Activated gamma-delta T cell treated with anti-CD3 and anti-CD28 coated beads, Interleukin-2, amount 50 U/mL, for 16 hours (primary cell): ENCODE measurements around the gene RREB1.

Source experiments
- DNase-seq: peaks from one replicate; pipeline ENCODE4 v3.0.0-alpha.2; 2020; ENCODE audit warnings: low read depth

The RREB1 gene

DNA sequence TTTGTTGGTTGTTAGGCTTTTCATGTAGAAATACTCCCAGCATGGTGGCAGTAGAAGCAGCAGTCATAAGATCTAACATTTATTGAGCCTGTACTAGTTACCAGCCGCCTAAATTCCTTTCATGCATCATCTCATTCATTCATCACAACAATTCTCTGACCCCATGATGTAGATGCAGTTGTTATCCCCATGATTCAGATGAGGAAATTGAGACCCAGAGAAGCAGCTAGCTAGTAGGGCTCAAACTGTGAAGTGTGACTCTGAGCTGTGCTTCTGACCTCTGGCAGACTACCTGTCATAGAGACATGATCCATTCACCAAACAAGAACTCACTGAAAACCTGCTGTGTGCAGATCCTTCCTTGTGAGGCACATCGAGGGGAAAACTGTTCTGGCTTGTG, 16.9 kb downstream of the RREB1 start:
- no peak for DNase-seq

DNA sequence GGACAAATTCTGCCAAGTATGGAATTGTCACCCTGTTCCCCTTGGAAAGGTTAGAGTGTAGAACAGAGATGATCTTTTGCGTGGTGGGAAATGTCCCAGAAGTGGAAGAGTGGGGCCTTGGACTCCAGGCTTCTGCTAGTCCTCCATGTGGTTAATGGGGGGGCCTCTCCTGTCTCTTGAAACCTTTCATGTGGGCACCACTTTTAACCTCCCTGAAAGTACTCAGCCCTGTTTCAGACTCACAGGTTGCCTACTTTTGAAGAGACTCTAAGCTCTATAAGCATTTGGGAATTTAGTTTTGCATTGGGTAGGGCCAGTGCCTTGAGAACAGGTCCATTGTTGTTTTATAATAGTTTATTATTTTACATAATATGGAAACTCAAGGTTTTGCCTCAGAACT, 17.5 kb downstream of the RREB1 start:
- no peak for DNase-seq

DNA sequence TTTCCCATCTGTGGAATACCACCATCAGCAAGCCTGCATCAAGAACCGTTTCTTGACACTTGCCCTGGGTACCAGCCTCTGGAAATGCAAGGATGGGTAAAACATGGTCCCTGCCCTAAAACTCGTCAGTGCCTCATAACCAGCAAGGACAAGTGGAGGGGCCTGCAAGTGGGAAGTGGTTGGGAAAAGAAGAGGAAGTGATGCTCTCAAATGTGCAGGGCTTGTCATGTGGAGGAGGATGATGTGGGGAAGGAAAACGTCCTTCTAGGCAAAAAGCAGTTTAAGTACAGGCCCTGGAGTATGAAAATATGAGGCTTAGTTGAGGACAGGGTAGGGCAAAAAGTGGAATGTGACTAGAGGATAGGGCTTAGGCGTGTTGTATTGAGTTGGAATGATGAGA, 19.0 kb downstream of the RREB1 start:
- DNase-seq, result no peak

DNA sequence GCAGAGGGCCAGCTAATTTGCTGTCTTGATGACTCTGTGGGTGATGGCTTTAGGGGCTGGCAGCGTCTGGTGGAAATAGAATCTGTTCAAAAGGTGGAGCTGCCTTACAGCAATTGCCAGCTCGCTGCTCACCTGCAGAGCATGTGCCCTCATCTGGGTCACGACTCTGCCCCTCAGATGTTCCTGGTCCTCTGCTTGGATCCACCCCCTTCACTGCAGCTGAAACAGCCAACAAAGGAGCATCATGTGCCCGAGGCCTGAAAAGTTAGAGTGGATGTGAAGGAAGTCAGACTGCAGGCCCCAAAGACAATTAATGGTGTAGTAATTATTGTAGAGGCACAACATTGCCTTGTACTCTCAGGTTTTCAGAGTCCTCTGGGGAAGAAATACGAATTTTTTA, 19.9 kb downstream of the RREB1 start:
- DNase-seq, result no peak

DNA sequence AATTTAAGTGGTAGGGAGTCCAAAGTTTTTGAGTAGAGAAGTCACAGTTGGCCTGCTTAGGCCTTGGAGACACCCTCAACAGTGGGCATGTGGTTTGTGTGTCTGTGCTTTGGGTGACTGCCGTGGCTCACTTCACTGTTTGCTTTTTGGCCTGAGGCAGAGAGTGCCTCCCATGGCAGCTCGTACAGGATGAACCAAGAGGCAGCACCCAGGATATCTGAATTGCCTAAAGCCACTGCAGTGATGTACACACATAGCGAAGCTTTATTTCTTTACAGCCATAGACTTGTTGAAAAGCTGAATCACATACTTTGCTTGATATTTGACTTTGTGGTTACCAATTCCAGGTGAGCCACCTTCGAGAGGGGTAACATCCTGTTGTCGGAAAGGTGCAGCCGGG, 21.6 kb downstream of the RREB1 start:
- DNase-seq, result no peak

DNA sequence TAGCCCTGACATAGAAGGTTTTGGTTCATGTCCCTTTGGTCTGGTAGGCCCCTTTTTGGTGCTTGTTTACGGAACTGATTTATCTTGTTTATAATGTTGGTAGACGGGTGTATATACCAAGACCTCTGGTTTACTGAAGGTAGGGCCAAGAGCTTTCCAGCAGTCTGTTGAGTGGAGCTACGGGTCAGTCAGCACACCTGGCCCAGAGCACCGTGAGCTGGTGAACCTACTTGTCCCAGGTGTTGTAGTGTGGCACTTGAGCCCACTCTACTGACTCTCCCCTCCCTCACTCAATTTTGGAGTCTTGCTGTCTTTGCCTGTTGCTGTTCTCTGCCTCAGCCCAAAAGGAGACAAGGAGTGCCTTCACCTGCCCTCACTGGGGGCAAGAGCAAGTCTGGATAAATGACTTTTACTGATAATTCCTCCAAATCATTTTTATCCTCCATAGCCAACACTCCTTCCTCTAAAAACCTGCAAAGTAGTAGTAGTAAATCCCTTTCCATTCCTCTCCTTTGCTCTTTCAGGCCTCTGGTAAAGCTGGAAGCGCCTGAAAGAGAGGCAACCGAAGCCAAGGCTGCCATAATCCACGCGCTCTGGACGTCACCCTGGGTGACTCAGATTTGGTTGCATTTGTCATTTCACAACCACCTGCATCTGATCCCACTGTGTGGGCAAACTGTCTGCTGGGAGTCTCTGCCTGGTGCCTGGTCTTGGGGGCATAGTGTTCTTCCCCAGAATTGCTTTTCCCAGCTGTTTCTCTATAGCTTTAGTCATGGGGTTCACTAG, 22.2 kb downstream of the RREB1 start:
- DNase-seq, result no peak

DNA sequence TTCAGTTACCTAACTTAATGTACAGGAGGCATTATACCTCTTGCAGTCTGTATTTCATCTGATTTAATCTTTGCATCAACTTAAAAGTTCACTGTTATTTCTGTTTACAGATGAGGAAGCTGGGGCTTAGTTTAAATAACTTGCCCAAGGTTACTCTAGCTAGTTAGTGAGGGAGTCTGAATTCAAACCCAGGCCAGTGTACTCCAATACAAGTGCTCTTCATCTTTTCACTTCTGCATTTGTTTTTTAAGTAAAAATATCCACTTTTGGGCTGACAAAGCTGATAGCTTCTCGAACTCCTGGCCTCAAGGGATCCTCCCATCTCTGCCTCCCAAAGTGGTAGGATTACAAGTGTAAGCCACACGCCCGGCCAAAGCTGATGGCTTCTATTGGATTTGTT, 23.6 kb downstream of the RREB1 start:
- DNase-seq, result no peak

DNA sequence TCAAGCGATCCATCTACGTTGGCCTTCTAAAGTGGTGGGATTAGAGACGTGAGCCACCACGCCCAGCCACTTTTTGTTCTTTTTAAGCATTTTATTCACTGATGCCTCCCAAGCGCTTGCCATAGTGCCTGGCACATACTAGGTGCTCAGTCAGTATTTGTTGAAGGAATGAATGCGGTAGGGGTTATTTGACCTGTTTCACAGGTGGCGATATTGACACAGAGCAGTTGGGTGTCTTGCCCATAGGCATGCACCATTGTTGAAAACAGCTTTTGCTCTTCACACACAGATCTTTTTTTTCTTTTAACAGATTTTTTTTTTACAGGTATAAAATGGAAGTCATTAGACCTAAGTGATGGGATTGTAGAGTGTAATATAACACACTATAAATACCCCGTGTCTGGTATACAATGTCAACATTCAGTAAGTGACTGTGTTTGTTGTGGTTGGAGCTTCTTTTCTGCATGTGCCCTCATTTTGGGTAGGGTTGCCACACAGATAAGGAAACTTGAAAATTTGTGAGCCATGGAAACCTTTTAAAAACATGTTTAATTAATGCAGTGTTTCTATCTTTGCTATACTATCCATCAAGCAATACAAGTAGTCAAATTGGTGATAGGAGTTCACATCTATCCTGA, 24.8 kb downstream of the RREB1 start:
- DNase-seq, result no peak

DNA sequence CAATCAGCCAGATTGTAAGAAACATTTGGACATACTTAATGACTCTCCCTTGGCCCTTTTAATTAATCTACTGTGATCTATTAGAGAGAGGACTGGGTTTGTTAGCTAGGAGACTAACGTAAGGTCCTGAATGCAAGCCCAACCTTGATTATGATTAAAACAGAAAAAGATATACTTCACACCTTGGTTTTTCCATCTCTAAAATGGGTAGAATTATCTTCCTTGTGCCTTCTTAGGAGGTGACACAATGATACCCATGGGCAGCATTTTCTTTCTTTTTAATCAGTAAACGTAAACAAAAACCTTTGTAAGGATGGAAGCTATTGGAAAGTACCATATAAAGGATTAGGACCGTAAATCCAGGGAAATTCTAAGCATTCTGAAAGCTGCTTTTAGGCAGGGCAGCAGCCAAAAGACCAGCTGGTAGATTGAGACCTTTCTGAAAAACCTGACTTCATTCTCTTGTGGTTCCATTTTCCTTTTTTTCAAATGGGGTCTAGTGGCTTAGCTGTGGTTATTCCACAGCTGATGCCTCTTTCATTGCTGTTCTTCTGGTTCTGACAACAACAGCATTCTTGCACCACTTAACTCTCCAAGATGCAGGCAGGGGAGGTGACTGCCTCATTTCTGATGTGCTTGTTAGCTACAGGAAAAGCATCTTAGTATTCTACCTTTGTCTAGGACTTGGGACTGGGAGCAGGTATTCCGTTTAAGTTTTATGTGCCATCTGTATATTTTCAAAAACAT, 27.4 kb downstream of the RREB1 start:
- DNase-seq, result no peak

DNA sequence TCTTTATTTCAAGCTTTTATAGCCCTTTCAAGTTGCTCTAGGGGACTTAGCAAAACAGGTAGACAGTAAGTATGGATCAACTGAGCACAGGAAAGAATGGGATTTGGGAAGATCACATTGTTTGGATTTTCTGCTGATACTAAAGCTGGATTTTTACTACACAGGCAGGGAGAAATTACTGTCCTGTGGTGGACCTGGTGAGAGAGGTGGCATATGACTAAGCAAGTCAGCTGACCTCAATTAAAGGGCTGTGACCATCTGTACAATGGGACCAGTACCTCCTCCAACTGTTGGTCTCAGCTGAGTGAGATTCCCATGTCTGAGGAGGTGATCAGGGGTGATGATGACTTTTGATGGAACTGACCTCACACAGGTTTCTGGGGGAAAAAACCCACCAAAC, 28.0 kb downstream of the RREB1 start:
- no peak for DNase-seq

DNA sequence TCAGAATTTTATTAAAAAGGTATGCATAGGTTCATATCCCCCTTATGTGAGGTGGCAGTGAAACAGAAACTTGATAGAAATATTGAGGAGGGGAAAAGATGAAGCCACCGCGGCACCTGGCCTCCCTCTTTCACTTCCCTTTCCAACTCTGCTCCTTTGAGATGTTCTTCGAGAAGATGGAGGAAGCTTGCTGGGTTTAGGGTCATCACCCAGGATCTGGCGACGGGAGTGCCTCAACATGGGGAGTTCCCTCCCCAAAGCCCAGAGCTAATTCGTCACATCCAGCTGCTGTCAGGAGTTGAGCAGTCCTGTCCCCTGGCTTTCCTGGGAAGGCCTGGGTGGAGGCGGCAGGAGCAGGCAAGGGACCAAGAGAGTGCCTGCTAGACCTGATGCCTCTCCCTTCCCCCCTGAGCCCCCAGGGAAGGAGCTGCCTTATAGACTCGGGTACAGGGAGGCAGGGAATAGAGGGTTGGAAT, 29.1 kb downstream of the RREB1 start:
- DNase-seq, result no peak

DNA sequence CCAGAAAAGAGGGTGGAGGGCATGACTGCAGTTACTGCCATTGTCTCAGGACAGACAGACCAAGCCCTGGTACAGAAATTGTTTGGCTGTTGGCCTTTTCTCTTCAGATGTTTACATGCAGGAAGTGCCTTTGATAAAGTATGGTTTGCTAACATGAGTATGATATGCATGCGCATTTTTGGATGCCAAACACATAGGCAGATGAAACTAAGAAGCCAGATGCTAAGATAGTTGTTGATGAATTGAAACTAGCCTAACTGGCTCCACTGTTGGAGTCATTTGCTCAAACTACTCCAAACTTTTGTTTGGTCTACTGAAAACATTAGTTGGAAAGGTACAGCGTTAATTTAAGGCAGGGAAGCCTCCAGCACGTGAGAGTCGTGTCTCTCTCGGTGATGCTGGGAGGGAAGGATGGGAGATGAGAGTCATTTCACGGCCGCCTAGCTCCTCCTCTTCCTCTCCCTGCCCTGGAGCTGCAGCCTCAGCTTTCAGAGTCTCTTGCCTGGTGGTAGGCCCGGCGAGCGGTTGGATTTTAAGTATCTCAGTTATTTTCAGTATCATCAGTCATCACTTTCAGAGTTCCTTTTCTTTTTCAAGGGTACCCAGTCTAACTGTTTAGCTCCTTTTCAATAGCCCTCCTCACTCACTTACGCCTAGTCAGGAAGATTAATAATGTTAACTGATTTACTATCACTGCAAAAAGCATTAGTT, 29.7 kb downstream of the RREB1 start:
- no peak for DNase-seq

DNA sequence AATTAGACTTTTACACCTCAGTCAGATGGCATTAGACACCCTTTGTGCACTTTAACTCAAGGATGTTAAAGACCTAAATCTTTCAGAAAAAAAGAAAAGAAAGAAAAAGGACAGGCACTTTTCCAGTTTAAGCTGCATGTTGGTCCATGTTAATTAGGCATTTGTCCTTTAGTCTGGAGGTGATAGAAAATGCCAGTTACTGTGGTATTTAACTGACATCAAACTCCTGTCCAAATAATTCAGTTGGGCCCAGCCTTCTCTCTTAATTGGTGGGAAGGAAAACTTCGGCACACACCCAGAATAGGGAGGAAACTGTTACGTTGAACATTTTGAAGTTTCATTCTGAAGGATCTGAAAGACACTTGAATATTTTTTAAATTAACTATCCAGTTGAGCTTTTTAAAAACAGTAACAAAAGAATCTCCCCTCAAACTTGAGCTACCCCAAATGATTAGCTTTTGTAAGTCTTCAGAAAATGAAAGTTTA, 30.3 kb downstream of the RREB1 start:
- no peak for DNase-seq

DNA sequence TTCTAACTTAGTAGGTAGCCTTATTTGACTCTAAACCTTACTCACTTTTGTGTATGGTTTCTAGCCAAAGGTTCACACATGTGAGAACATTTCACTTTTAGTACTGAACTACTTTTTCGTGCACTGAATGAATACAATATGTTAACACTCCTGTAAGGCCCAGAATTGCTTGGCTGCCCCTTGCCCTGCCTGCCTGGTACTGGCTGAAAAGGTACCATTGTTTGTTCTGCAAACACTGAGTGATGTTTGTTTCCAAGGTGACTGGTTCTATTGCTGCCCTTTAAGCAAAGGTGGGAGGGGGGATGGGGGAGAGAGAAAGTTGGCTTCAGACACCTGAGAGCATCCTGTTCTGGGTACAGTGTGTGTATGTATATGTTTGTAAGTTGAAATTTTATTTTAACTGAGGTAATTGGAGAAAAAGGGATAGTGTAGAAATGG, 31.2 kb downstream of the RREB1 start:
- DNase-seq, result no peak

DNA sequence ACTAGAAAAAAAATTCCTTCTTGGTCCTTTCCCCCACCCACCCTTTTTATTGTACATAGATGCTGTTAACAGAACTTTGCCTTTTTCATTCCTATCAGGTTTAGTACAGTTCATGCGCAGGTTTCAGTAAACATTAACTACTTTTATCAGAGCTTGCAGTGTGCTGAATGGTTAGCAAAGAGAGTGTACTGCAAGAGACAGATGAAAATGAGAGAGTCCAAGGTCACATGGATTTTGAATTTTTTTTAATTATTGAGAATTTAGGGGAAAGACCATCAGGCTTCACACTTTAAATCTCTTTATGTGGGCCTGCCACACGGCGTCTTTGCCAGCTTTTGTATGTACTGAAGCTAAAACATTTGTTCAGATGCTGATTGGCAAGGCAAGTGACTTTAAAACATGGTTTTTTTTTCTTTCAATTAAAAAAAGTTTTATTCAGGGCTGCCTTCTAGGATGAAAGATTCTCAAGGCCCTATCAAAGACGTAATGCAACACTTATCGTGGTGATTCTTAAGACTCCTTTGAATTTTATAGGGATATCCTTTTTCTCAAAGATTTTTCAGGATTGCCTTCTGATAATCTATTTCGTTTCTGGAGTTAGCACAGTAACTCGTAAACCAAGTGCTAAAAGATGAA, 32.2 kb downstream of the RREB1 start:
- no peak for DNase-seq

DNA sequence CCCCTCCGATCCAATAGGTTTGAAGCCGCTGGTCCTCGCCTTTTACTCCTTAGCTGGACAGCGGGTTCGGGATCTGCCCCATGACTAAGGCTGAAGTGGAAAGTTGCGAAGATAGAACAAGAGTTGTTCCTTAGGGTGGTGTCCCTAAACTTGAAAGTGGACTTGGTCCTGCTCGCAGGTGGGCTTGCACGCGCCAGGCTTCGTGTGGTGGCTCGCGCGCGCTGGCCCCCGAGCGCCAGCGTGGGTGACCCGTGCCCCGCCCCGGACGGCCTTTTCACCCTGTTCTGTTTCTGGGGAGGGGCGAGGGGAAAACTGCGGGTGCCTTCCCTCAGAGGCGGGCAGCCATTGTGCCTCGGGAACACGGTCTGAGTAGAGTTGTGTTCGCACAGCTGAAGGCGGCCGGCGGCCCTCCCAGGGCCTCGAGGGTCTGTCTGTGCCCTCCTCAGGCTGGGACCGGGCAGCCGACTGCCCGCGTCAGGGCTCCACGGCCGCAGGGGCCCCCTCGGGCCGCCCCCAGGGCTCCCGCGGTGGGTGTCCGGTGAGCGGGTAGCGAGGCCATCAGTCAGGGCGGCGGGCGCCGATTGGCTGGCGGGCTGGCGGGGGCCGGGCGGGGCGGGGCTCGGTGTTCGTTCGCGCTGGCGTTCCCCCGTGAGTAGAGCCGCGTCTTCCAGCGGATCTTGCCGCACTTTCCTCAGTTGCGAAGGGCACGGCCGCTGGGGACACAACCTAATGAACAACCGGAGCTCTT, 33.0 kb downstream of the RREB1 start:
- DNase-seq, result peak; percentile 66

DNA sequence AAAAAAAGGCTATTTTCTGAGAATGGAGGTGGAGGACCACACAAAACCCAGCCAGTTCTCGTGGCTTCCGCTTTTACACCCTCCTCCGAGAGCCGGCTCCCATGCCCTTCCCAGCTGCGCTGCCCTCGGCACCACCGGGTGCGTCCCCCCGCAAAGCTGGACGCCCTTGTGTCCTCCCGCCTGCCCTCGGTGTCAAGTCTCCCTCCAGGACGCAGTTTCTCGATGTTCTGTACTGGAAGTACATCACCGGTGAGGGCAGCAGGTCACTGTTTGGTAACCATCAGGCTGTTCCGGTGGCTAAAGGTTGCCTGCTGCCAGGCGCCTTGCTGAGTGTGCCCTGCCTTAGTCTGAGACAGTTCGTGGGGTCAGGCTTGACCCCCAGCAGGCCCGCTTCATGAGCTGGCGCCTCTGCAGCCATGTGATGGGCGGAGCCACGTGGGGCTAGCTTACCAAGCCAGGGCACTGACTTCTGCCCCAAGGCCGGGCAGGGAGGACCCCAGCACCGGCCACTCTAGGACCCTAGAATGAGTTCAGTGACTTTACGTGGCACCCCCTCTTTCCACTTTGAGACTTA, 34.6 kb downstream of the RREB1 start:
- DNase-seq, result no peak

DNA sequence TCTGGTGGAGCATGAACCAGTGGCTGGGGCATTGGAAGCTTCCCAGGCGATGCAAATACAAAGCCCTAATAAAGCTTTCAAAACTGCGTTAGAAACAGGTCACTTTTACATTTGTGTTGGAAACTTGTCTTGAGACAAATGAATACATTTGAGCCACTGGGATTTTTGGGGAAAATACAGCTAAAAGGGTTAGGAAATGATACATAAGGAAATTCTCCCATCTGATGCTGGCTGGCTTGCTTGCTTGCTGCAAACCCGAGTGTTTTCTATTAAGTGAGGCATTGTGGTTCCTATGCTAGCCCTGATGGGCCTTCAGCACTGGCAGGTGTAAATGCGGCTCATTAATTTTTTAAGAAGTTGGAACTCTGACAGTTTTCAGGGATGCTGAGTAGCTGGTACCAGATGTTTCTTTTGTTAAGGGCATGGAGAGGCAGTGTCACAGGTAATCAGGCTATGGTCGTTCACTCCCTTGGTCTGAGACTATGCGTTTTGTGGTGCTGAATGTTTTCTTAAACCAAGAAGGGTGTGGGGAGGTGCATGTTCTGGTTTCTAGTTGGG, 35.2 kb downstream of the RREB1 start:
- no peak for DNase-seq

DNA sequence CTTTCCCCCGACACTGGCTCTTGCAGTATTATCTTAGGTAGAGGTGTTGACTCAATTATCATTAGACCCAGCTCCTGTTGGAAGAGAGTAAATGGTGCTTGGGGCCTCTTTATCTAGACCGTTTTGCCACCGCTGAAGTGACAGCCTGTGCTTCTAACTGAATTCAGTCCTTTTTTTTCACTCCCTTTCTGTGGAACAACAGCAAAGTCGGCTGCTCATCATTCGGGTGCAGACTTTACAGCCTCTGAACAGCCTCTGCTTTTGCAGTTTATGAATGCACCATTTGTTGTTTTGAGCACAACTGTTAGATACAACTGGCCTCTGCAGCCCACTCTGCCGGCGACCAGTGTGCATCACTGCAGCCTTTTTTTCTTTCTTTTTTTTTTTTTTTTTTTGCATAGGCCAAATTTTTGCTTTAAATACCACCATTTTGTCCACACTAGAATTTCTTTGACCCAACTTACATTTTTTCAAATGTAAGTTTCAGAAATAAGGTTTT, 35.8 kb downstream of the RREB1 start:
- no peak for DNase-seq
